HCT116 (cell line): ENCODE data around the gene DRD4. TPM values are rescaled to one million over a fixed set of nuclear protein-coding genes. Genes with fewer than 3 reads are reported as not detected.

ENCODE experiments used
- ATAC-seq: fragments of 200-7000 bp; cut with Tn5 transposase; 2 replicates; pipeline ENCODE4 v1.9.1; 2020; ENCODE audit warnings: mild to moderate bottlenecking, moderate library complexity
- Bru-seq: library from RNA; stranded (reverse); fragments of 400-500 nt; gene quantifications from one replicate; lab custom pipeline; 2021; lab: Mats Ljungman, UMichigan
- BruChase-seq, 2 experiments: library from RNA; stranded (reverse); fragments of 400-500 nt; gene quantifications; one replicate each; lab custom pipeline; 2021; lab: Mats Ljungman, UMichigan
- BruUV-seq: library from RNA; stranded (reverse); fragments of 400-500 nt; replicated peaks from 2 replicates; lab custom pipeline; 2021; lab: Mats Ljungman, UMichigan
- CTCF ChIA-PET: fragments of 300-600 bp; sonication (Branson Sonifier 250); formaldehyde crosslinking; loops from one replicate; lab custom pipeline; 2021; ENCODE audit warnings: antibody characterized with exemption; lab: Charles Lee
- POLR2A ChIA-PET: fragments of 300-600, 350-600 bp; sonication (Branson Sonifier 250); formaldehyde crosslinking; loops from one replicate; lab custom pipeline; 2021; ENCODE audit warnings: antibody characterized with exemption; lab: Charles Lee
- RAD21 ChIA-PET, 2 experiments: fragments of 300-600 bp; sonication (Branson Sonifier 250); formaldehyde crosslinking; loops; one replicate each; lab custom pipeline; 2023; ENCODE audit warnings: low total read pairs in 2 of 2; ENCODE audit not compliant: uncharacterized antibody in 2 of 2, unreplicated experiment in 2 of 2, low non-redundant PET in 1 of 2; lab: Charles Lee
- DNase-seq: peaks from one replicate; pipeline ENCODE4 v3.0.0-alpha.2; 2010; ENCODE audit warnings: low read depth, low spot score
- H2AFZ ChIP-seq: fragments of 200-600 bp; shearing (Covaris generic), sonication (generic); 2 replicates; pipeline ENCODE4 v1.6.1; 2017; ENCODE audit warnings: low read depth, mixed run types, mixed read lengths, antibody characterized with exemption, low read length; ENCODE audit not compliant: poor library complexity, severe bottlenecking
- H3K27ac ChIP-seq: 2 replicates; pipeline ENCODE4 v1.5.1; 2012; ENCODE audit warnings: low read depth, low read length
- H3K27me3 ChIP-seq: fragments of 200-600 bp; sonication (generic); 2 replicates; pipeline ENCODE4 v1.6.1; 2016; ENCODE audit warnings: mixed run types, low read length, mixed read lengths; ENCODE audit not compliant: insufficient read depth
- H3K36me3 ChIP-seq, 2 experiments: fragments of 200-500 bp in 1 of 2; fragments of 200-600 bp in 1 of 2; sonication (Bioruptor generic) in 1 of 2; sonication (generic) in 1 of 2; 2 replicates each; pipeline versions ENCODE4 v1.5.1 to v1.6.1; 2014 to 2016; ENCODE audit warnings: low read length in 2 of 2, inconsistent platforms in 1 of 2, mixed read lengths in 1 of 2, mixed run types in 1 of 2; ENCODE audit not compliant: insufficient read depth in 2 of 2, control insufficient read depth in 1 of 2
- H3K4me1 ChIP-seq, 2 experiments: fragments of 200-600 bp in 1 of 2; sonication (generic) in 1 of 2; 2 replicates each; pipeline versions ENCODE4 v1.5.1 to v1.6.1; 2012 to 2017; ENCODE audit warnings: low read length in 2 of 2, inconsistent platforms in 1 of 2, mild to moderate bottlenecking in 1 of 2, mixed read lengths in 1 of 2, mixed run types in 1 of 2, moderate library complexity in 1 of 2; ENCODE audit not compliant: insufficient read depth in 2 of 2, control insufficient read depth in 1 of 2
- H3K4me2 ChIP-seq: fragments of 200-600 bp; sonication (generic); 2 replicates; pipeline ENCODE4 v1.6.1; 2017; ENCODE audit warnings: mixed run types, low read length, mixed read lengths
- H3K4me3 ChIP-seq, 2 experiments: fragments of 200-600 bp in 1 of 2; sonication (generic) in 1 of 2; replicated peaks in 1 of 2; 2 replicates each; pipeline ENCODE4 v1.5.1; 2011 to 2016; ENCODE audit warnings: low read length in 2 of 2, control low read depth in 1 of 2, low read depth in 1 of 2, mild to moderate bottlenecking in 1 of 2, mixed read lengths in 1 of 2, mixed run types in 1 of 2
- H3K79me2 ChIP-seq: fragments of 200-600 bp; sonication (generic); 2 replicates; pipeline ENCODE4 v1.6.1; 2017; ENCODE audit warnings: mild to moderate bottlenecking, mixed run types, low read length, moderate library complexity, mixed read lengths; ENCODE audit not compliant: insufficient read depth
- H3K9ac ChIP-seq: fragments of 200-600 bp; sonication (generic); 2 replicates; pipeline ENCODE4 v1.6.1; 2016; ENCODE audit warnings: low read length, mixed read lengths
- H3K9me2 ChIP-seq: fragments of 200-600 bp; sonication (generic), shearing (Covaris generic); 2 replicates; pipeline ENCODE4 v1.6.1; 2017; ENCODE audit warnings: mixed run types, mild to moderate bottlenecking, moderate library complexity; ENCODE audit not compliant: insufficient read depth
- H3K9me3 ChIP-seq, 2 experiments: fragments of 200-500 bp in 1 of 2; fragments of 200-600 bp in 1 of 2; sonication (Bioruptor generic) in 1 of 2; sonication (generic) in 1 of 2; 2 replicates each; pipeline ENCODE4 v1.6.1; 2014 to 2017; ENCODE audit warnings: low read length in 2 of 2, mixed read lengths in 2 of 2, inconsistent platforms in 1 of 2, low read depth in 1 of 2, mild to moderate bottlenecking in 1 of 2, mixed run types in 1 of 2, moderate library complexity in 1 of 2; ENCODE audit not compliant: control insufficient read depth in 1 of 2, insufficient read depth in 1 of 2
- H4K20me1 ChIP-seq: fragments of 200-600 bp; sonication (generic), shearing (Covaris generic); 2 replicates; pipeline ENCODE4 v1.6.1; 2017; ENCODE audit warnings: mixed run types, mild to moderate bottlenecking, moderate library complexity; ENCODE audit not compliant: insufficient read depth
- ATF3 ChIP-seq: IDR thresholded peaks from 2 replicates; pipeline ENCODE4 v1.6.1; 2012
- CEBPB ChIP-seq: IDR thresholded peaks from 2 replicates; pipeline ENCODE4 v1.6.1; 2012; ENCODE audit warnings: low read depth
- CTCF ChIP-seq, 3 experiments: fragments of 200-600 bp in 1 of 3; sonication (generic) in 1 of 3; IDR thresholded peaks in 2 of 3; conservative IDR thresholded peaks in 1 of 3; 2 replicates each; pipeline ENCODE4 v1.5.1; 2012 to 2017; ENCODE audit warnings: low read depth in 2 of 3, low read length in 2 of 3, antibody characterized with exemption in 1 of 3, borderline replicate concordance in 1 of 3, control low read depth in 1 of 3, mild to moderate bottlenecking in 1 of 3, mixed read lengths in 1 of 3, mixed run types in 1 of 3, moderate library complexity in 1 of 3; ENCODE audit not compliant: insufficient read depth in 1 of 3
- ELF1 ChIP-seq: IDR thresholded peaks from 2 replicates; pipeline ENCODE4 v1.6.1; 2012; ENCODE audit warnings: low read depth, borderline replicate concordance
- EZH2 ChIP-seq: fragments of 200-600 bp; sonication (generic); IDR thresholded peaks from 2 replicates; pipeline ENCODE4 v1.6.1; 2017; ENCODE audit warnings: antibody characterized with exemption, mixed run types
- FOSL1 ChIP-seq: IDR thresholded peaks from 2 replicates; pipeline ENCODE4 v1.6.1; 2012; ENCODE audit warnings: low read depth
- JUND ChIP-seq: IDR thresholded peaks from 2 replicates; pipeline ENCODE4 v1.6.1; 2012
- MAX ChIP-seq: IDR thresholded peaks from 2 replicates; pipeline ENCODE4 v1.6.1; 2012
- POLR2AphosphoS5 ChIP-seq: IDR thresholded peaks from 2 replicates; pipeline ENCODE4 v1.6.1; 2011; ENCODE audit warnings: mild to moderate bottlenecking, low read depth, low read length, moderate library complexity
- RAD21 ChIP-seq: IDR thresholded peaks from 2 replicates; pipeline ENCODE4 v1.6.1; 2012; ENCODE audit warnings: low read depth, mild to moderate bottlenecking
- SIN3A ChIP-seq: IDR thresholded peaks from 2 replicates; pipeline ENCODE4 v1.6.1; 2012; ENCODE audit warnings: low read depth
- SP1 ChIP-seq: IDR thresholded peaks from 2 replicates; pipeline ENCODE4 v1.6.1; 2012; ENCODE audit warnings: low read depth
- SRF ChIP-seq: IDR thresholded peaks from 2 replicates; pipeline ENCODE4 v1.6.1; 2012; ENCODE audit warnings: low read depth
- TCF7L2 ChIP-seq: IDR thresholded peaks from 2 replicates; pipeline ENCODE4 v1.7.0; 2011; ENCODE audit warnings: borderline replicate concordance, inconsistent platforms; ENCODE audit not compliant: insufficient read depth, insufficient read length; ENCODE audit errors: extremely low read depth
- YY1 ChIP-seq: IDR thresholded peaks from 2 replicates; pipeline ENCODE4 v1.6.1; 2011; ENCODE audit warnings: low read length, low read depth, moderate library complexity, mild to moderate bottlenecking; ENCODE audit not compliant: insufficient replicate concordance; ENCODE audit errors: extremely low read depth
- ZBTB33 ChIP-seq: IDR thresholded peaks from 2 replicates; pipeline ENCODE4 v1.6.1; 2011; ENCODE audit warnings: mild to moderate bottlenecking, low read length, moderate library complexity; ENCODE audit not compliant: insufficient replicate concordance; ENCODE audit errors: extremely low read depth
- ZFX ChIP-seq: fragments of 450-650 bp; IDR thresholded peaks from 2 replicates; pipeline ENCODE4 v1.6.1; 2017
- ZNF274 ChIP-seq: fragments of 200-500 bp; sonication (Bioruptor generic); IDR thresholded peaks from 2 replicates; pipeline ENCODE4 v1.6.1; 2014; ENCODE audit warnings: mild to moderate bottlenecking, low read depth, low read length, inconsistent platforms
- intact Hi-C: fragments of 100-400 bp; cut with micrococcal nuclease; formaldehyde crosslinking; loops from 2 replicates; pipeline ENCODE4 v1.10.0; 2022
- long read RNA-seq: library from polyadenylated mRNA; unstranded; transcript quantifications from one replicate; pipeline ENCODE4 v2.0.0, GENCODE V29; 2021; ENCODE audit not compliant: unreplicated experiment
- polyA plus RNA-seq: library from polyadenylated mRNA; unstranded; fragments of >200 nt; gene quantifications from 2 replicates; pipeline ENCODE4 v1.2.1, GENCODE V29; 2012; ENCODE audit warnings: missing spikeins
- total RNA-seq: library from RNA; stranded (reverse); gene quantifications from one replicate; pipeline ENCODE4 v1.2.1, GENCODE V29; 2021; ENCODE audit not compliant: unreplicated experiment

The DRD4 gene
- total RNA-seq (2.4 TPM), Bru-seq, nascent RNA (percentile 50 among the genes with signal in this experiment), BruChase-seq, experiment 1, labeled RNA remaining after a 6-hour chase (percentile 90 among the genes with signal in this experiment), BruChase-seq, experiment 2, labeled RNA remaining after a 2-hour chase (percentile 68 among the genes with signal in this experiment)
- 0.95 and 2.2 TPM in 2 replicates for polyA plus RNA-seq
- long read RNA-seq, partial matches to known transcripts = 0 of 1 reads
- long read RNA-seq, other reads (novel, unspliced or antisense) = 1 of 1 reads

GRCh38 chr11:636511-637332 is at the start of gene DRD4:
Gene DRD4, plus strand, starts transcription at chr11:637269. Its CDS starts 36 bp downstream, at chr11:637305.
- no peaks in the 10 kb centered on the region for H3K27me3 ChIP-seq
- no TSS peak for BruUV-seq
- no peak for ATAC-seq

More at GRCh38 chr11:636511-637332, at the start of gene DRD4:
- ChIA-PET RAD21 (no interaction called here), CTCF (no interaction called here), POLR2A (no interaction called here)
- H3K4me1 ChIP-seq = no peaks in the 10 kb centered on the region
- H3K36me3 ChIP-seq = no peaks in the 10 kb centered on the region; a peak in 1 of 4 replicates
- no peaks in the 10 kb centered on the region for H3K9me3 ChIP-seq
- DNase-seq = no peak
- intact Hi-C loops = no loop called here
- H2AFZ ChIP-seq = no peak within 1 kb of the TSS
- H3K27ac ChIP-seq = no peak within 1 kb of the TSS
- no peaks in the 10 kb centered on the region for H3K9me2 ChIP-seq
- H3K4me3 ChIP-seq = no peak within 1 kb of the TSS
- TF ChIP-seq CEBPB (no peak), ATF3 (no peak), ZFX (no peak), POLR2AphosphoS5 (no peak), FOSL1 (no peak), SRF (no peak), EZH2 (no peak), ZNF274 (no peak), MAX (no peak), RAD21 (no peak), SP1 (no peak), TCF7L2 (no peak), JUND (no peak), ZBTB33 (no peak), CTCF (IDR thresholded peaks at IDR 0.05 in 2 of 3, conservative IDR thresholded peaks at IDR 0.05 in 1 of 3; ENCODE audit: borderline replicate concordance in 1 of 3, insufficient read depth in 1 of 3, low read depth in 2 of 3, low read length in 2 of 3) (no peak), ELF1 (no peak), YY1 (no peak), SIN3A (no peak)
- TF ChIP-seq, all 23 proteins: peak for 0
- Histone ChIP-seq H4K20me1 (no peaks in the 10 kb centered on the region), H3K9ac (no peak within 1 kb of the TSS), H3K79me2 (no peaks in the 10 kb centered on the region), H3K4me2 (no peak within 1 kb of the TSS)
